Astrocyte of the cerebellum (primary cell): Measurements from ENCODE around the gene GAS2.
A peak's percentile ranks its signal among the peaks of the same experiment; 100 is the strongest.

Source experiments
- DNase-seq: peaks from one replicate; pipeline ENCODE4 v3.0.0-alpha.2; 2011; ENCODE audit warnings: low read depth
- H3K4me3 ChIP-seq: 2 replicates; pipeline ENCODE4 v1.5.1; 2011; ENCODE audit warnings: mild to moderate bottlenecking, low read depth, low read length, moderate library complexity
- in situ Hi-C: cut with HindIII; loops from 2 replicates; pipeline ENCODE4 v1.10.0; 2017; ENCODE audit warnings: low sequenced_read_pairs
- TF ChIP-seq, protein P1 (sequence below): IDR thresholded peaks from 2 replicates; pipeline ENCODE4 v1.5.1; 2012; ENCODE audit warnings: low read length, low read depth, moderate library complexity, mild to moderate bottlenecking; ENCODE audit errors: missing control alignments

The GAS2 gene

DNA sequence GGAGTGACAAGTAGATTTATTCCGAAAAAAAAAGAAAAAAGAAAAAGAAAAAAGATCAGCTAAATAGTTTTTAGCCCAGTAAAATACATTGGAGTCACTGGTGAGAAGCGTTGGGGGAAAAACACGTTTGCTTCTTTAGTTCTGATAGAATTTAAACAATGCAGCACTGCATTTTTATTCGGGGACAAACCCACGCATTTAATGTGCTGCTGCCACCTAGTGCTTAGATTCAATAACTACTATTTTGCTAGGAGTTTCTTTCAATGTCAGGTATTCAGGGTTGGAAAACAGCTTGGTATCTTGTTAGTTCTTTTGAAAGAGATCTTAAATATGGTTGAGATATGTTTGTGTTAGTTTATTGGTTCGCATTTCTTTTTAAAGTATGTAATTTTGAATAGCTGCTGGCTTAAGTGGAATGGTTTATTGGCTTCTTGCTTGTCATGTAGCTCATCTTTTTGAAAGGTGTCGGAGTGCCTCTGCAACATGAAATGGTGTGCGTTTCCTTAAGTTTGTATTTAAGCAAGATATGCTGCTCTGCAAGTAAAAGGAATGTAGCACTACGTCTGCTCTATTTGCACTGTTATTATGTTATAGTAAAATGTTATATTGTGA, 121.2 kb downstream of the GAS2 start:
- in situ Hi-C loops, result no loop called here
- peak; percentile 32 for DNase-seq
- no peak overlapping the region for H3K4me3 ChIP-seq
- TF ChIP-seq, protein P1, sequence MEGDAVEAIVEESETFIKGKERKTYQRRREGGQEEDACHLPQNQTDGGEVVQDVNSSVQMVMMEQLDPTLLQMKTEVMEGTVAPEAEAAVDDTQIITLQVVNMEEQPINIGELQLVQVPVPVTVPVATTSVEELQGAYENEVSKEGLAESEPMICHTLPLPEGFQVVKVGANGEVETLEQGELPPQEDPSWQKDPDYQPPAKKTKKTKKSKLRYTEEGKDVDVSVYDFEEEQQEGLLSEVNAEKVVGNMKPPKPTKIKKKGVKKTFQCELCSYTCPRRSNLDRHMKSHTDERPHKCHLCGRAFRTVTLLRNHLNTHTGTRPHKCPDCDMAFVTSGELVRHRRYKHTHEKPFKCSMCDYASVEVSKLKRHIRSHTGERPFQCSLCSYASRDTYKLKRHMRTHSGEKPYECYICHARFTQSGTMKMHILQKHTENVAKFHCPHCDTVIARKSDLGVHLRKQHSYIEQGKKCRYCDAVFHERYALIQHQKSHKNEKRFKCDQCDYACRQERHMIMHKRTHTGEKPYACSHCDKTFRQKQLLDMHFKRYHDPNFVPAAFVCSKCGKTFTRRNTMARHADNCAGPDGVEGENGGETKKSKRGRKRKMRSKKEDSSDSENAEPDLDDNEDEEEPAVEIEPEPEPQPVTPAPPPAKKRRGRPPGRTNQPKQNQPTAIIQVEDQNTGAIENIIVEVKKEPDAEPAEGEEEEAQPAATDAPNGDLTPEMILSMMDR, result peak; percentile 61

DNA sequence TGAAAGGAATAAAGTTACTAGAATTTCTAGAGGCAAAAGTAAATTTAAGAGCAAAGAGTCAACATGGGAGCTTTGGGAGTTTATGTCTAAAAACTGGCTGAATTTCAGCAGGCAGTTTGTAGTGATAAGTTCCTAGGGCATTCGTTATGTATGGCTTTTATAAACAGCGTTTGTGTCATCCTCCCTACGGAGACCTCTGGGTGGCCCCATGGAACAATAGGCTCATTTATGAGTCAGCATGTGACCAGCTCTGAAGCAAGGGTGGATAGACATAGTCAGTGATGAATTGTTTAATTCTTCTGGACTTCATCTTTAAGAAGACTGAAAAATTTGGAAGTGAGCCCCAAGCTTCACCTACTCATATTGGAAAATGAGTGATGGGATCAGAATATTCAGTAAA, 126.1 kb downstream of the GAS2 start:
- TF ChIP-seq, protein P1, result no peak
- DNase-seq, result no peak
- in situ Hi-C loops, result no loop called here
- H3K4me3 ChIP-seq, result no peak overlapping the region

DNA sequence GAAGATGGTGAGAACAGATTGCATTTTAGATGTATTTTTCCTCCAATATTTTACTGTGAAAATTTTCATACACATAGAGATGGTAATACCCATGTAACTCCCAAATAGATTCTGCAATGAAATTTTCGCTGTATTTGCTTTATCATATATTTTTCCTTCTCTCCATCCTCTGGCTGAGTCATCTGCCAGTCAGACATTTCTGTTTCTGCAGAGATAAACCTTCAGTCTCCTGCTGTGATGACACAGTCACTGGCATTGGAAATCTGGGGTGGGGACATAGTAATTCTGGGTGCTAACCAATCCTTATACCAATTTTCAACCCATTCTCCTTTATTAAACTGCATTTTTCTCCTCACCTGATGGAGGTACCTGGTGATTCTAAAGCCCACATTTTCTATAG, 129.5 kb downstream of the GAS2 start:
- in situ Hi-C loops, result loop anchor here (5.0 kb wide), 1 partner anchor 239 kb away; no protein-coding TSS in a partner anchor
- no peak overlapping the region for H3K4me3 ChIP-seq
- no peak for DNase-seq
- TF ChIP-seq, protein P1, result no peak

DNA sequence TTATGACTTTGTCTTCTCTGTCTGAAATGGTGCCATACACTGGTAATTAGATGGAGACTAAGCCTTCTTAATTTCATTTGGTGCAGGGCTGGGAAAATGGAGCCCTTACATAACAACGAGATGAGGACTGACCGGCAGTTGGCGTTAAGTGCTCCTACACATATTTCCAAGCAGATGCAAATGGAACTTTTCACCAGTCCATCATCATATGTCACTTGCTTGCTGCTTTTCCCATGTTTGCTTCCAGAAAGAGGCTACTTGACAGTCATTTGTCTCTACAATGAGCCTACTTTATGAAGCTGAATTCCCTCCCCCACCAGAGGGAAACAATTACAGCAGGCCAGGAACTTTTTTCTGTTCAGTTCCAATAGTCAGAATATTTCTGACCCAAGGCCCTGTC, 130.6 kb downstream of the GAS2 start:
- DNase-seq, result no peak
- no peak overlapping the region for H3K4me3 ChIP-seq
- in situ Hi-C loops, result loop anchor here (5.0 kb wide), 1 partner anchor 240 kb away; no protein-coding TSS in a partner anchor
- TF ChIP-seq, protein P1, result no peak

DNA sequence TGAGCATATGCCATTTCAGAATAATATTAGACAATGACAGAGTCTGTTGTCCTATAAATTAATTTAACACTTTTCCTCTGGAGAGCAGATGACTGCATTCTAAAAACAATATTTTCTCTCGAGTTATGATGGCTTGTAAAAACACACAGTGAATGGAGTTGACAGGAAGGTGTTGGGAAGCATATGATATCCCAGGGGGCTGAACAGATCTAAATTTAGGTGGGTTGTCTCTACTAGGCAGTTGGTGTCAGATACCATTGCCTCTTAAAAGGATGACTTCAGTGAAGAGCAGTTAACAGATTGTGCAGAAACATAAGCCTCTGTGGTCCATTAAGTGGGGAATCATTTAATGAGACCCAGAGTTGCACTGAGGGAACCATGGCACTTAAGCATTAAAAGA, 132.5 kb downstream of the GAS2 start:
- in situ Hi-C loops, result loop anchor here (5.0 kb wide), 1 partner anchor 242 kb away; no protein-coding TSS in a partner anchor
- DNase-seq, result no peak
- TF ChIP-seq, protein P1, result no peak
- H3K4me3 ChIP-seq, result no peak overlapping the region

DNA sequence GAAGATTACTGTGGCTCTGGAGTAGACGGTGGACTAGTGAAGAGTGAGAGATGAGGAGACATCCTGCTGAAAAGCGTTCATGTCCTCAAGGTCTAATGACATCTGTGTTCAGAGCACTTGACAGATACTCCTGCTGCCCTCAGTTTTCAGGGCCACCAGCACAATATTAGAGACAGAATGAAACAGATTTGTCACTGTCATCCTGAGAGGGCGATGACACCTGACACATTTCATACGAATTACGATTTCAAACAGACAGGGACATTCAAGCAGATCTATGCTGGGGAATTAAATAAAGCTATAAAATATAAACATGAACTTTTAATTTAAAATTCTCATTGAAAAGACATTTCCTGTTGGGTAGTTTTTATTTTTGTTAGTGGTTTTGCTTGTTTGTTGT, 134.1 kb downstream of the GAS2 start:
- in situ Hi-C loops, result no loop called here
- TF ChIP-seq, protein P1, result no peak
- H3K4me3 ChIP-seq, result no peak overlapping the region
- DNase-seq, result no peak
